ENCODE results near the gene OR1K1. TPM values are rescaled to one million over a fixed set of nuclear protein-coding genes. Genes with fewer than 3 reads are reported as not detected.
"Not testable (repeated sequence)": the region's sequence is repeated elsewhere in the genome, so short reads cannot be mapped to it uniquely, and the experiment has no call there.

OR1K1 gene
- total and polyA plus RNA-seq, 10 of the 15 experiments (the other 5 are each of a cell fraction or from before 2014, with no cell fraction given): not detected

DNA sequence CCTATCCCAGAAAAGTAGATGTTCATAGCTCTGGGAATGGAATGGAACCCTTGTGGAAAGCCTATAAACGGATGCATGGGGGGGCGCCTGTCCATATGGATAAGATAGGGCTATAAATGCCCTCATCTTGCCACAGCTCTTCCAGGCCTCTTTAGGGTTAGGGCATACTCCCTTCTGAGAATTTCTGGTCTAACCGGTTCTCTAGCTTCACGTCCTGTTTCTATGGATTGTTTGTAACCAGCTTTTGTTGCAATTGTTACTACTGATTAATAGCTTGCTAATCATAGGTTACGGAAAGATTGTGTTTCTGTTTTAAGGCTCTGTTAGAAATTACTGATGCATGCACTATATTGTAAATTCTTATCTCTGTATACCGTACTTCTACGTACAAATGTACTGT, 9.3 kb downstream of the OR1K1 start:
- H3K9ac ChIP-seq (ENCODE audit: control insufficient read depth, insufficient read depth, low read length); in situ Hi-C loops (cut with MboI); H3K9me3 ChIP-seq (replicated peaks; ENCODE audit: control insufficient read depth, insufficient read depth, low read length); intact Hi-C loops (cut with micrococcal nuclease; ENCODE audit: unreplicated experiment); DNase-seq (ENCODE audit: low read depth, low spot score); H3K27me3 ChIP-seq (replicated peaks in 1 of 2; ENCODE audit: control insufficient read depth in 2 of 2, insufficient read depth in 2 of 2, low read length in 1 of 2); H3K79me2 ChIP-seq (ENCODE audit: control insufficient read depth, insufficient read depth, low read length); H4K20me1 ChIP-seq (ENCODE audit: control insufficient read depth, insufficient read depth); H3K4me2 ChIP-seq (ENCODE audit: control insufficient read depth, insufficient read depth); H3K4me3 ChIP-seq; H3K4me1 ChIP-seq (ENCODE audit: control insufficient read depth, insufficient read depth, low read length); POLR2A ChIA-PET; FAIRE-seq; BruUV-seq (replicated peaks); H3K27ac ChIP-seq (ENCODE audit: control insufficient read depth, insufficient read depth); H3K36me3 ChIP-seq (ENCODE audit: control insufficient read depth in 2 of 2, insufficient read depth in 2 of 2, low read length in 1 of 2); H2AFZ ChIP-seq (ENCODE audit: control insufficient read depth, low read depth, low read length); ATAC-seq: not testable (repeated sequence)
- ChIA-PET RAD21 (ENCODE audit: unreplicated experiment) (interaction anchor here (1.4 kb wide), 1 partner anchor 345 kb away, joined by 5 read pairs; no protein-coding TSS in a partner anchor), CTCF (interaction anchor here (0.6 to 5.4 kb wide), 11 partner anchors 18 to 1263 kb away, joined by 3 to 81 read pairs (median 5); no protein-coding TSS in a partner anchor), SMC1A (ENCODE audit: uncharacterized antibody, unreplicated experiment) (interaction anchor here (1.1 to 6.3 kb wide), 6 partner anchors 12 to 710 kb away, joined by 3 to 63 read pairs (median 6); no protein-coding TSS in a partner anchor)
- WGBS (ENCODE audit: insufficient coverage, insufficient replicate concordance, low lambda C conversion rate, missing lambda C conversion rate): 70% methylated on average over 7 of the region's 7 CpGs

DNA sequence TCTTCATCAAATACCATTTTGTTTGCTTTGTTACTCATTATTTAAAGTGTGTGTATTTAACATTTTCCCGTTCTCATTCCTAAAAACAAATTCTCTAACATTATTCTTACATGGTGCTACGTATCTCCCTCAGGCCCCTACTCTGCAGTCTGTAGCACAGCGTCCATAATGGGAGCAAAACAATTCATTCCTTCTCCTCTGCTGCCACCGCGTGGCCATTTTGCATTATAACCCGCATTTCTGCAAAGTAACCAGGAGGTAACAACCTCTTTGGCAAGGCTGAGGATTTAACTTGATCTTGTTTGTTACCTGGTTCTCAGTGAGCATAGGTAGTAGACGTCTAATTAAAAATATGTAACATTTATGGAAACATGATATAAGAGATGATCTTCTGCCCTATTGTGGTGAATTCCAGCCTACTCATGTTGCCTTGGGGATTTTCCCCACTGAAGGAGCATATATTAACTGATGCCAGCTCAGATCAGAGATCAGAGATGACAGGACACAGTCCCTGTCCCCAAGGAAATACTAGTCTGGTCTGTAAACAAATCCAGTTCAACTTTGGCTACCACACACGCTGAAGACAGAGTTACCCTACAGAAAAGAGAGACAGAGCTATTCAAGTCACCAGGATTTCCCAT, 10.5 kb downstream of the OR1K1 start:
- BruUV-seq (replicated peaks): no TSS peak
- intact Hi-C loops (cut with micrococcal nuclease; ENCODE audit: unreplicated experiment): loop anchor here (1.0 to 2.0 kb wide), 5 partner anchors 311 to 712 kb away; no protein-coding TSS in a partner anchor
- H3K4me2 ChIP-seq (ENCODE audit: control insufficient read depth, insufficient read depth): no peak overlapping the region
- no peak overlapping the region for H3K27ac ChIP-seq (ENCODE audit: control insufficient read depth, insufficient read depth)
- H3K4me3 ChIP-seq: no peak overlapping the region
- no peak overlapping the region for H2AFZ ChIP-seq (ENCODE audit: control insufficient read depth, low read depth, low read length)
- H3K9me3 ChIP-seq (replicated peaks; ENCODE audit: control insufficient read depth, insufficient read depth, low read length): no peaks in the 10 kb centered on the region
- no peaks in the 10 kb centered on the region for H3K79me2 ChIP-seq (ENCODE audit: control insufficient read depth, insufficient read depth, low read length)
- no peaks in the 10 kb centered on the region for H3K36me3 ChIP-seq (ENCODE audit: control insufficient read depth in 2 of 2, insufficient read depth in 2 of 2, low read length in 1 of 2)
- ATAC-seq: peak; percentile 96
- no peak overlapping the region for H3K9ac ChIP-seq (ENCODE audit: control insufficient read depth, insufficient read depth, low read length)
- 2% methylated on average over 8 of the region's 8 CpGs for WGBS (ENCODE audit: insufficient coverage, insufficient replicate concordance, low lambda C conversion rate, missing lambda C conversion rate)
- peak; percentile 96 for FAIRE-seq
- no peaks in the 10 kb centered on the region for H3K4me1 ChIP-seq (ENCODE audit: control insufficient read depth, insufficient read depth, low read length)
- peak; percentile 43 for DNase-seq (ENCODE audit: low read depth, low spot score)
- CTCF ChIA-PET: interaction anchor here (0.6 to 5.4 kb wide), 13 partner anchors 10 to 712 kb away, joined by 3 to 81 read pairs (median 7); no protein-coding TSS in a partner anchor
- SMC1A ChIA-PET (ENCODE audit: uncharacterized antibody, unreplicated experiment): interaction anchor here (0.7 to 6.3 kb wide), 8 partner anchors 8 to 716 kb away, joined by 3 to 63 read pairs (median 4); no protein-coding TSS in a partner anchor
- in situ Hi-C loops (cut with MboI): loop anchor here (5.0 to 10.0 kb wide), 3 partner anchors 348 to 716 kb away; partner anchors contain the start of gene TTLL11
- H3K27me3 ChIP-seq (replicated peaks in 1 of 2; ENCODE audit: control insufficient read depth in 2 of 2, insufficient read depth in 2 of 2, low read length in 1 of 2): no peaks in the 10 kb centered on the region
- RAD21 ChIA-PET (ENCODE audit: unreplicated experiment): interaction anchor here (0.7 to 1.6 kb wide), 7 partner anchors 8 to 685 kb away, joined by 3 to 10 read pairs (median 4); no protein-coding TSS in a partner anchor
- POLR2A ChIA-PET: no interaction called here
- H4K20me1 ChIP-seq (ENCODE audit: control insufficient read depth, insufficient read depth): no peaks in the 10 kb centered on the region
- TF ChIP-seq POU2F2 (IDR thresholded peaks at IDR 0.05; ENCODE audit: borderline replicate concordance, low read depth, low read length) (peak; percentile 33; the same call in 1 of the 3 replicates), CREB1 (IDR thresholded peaks at IDR 0.05; ENCODE audit: low read depth) (no peak), RUNX3 (IDR thresholded peaks at IDR 0.05; ENCODE audit: low read length) (0 out of 2 replicates have a peak, but pooled peaks have one; percentile 26), CHD4 (IDR thresholded peaks at IDR 0.05) (no peak), YY1 (IDR thresholded peaks at IDR 0.05; ENCODE audit: low read depth, low read length) (peak; percentile 90), SMAD1 (IDR thresholded peaks at IDR 0.05; ENCODE audit: low read depth, partially characterized antibody) (no peak), KLF5 (IDR thresholded peaks at IDR 0.05; ENCODE audit: partially characterized antibody) (no peak), RAD51 (IDR thresholded peaks at IDR 0.05) (no peak), SUPT20H (IDR thresholded peaks at IDR 0.05; ENCODE audit: borderline replicate concordance, control insufficient read depth, low read depth, low read length) (no peak), GABPA (IDR thresholded peaks at IDR 0.05; ENCODE audit: low read depth) (no peak), SMARCA5 (IDR thresholded peaks at IDR 0.05) (no peak)
- TF ChIP-seq, protein P1, sequence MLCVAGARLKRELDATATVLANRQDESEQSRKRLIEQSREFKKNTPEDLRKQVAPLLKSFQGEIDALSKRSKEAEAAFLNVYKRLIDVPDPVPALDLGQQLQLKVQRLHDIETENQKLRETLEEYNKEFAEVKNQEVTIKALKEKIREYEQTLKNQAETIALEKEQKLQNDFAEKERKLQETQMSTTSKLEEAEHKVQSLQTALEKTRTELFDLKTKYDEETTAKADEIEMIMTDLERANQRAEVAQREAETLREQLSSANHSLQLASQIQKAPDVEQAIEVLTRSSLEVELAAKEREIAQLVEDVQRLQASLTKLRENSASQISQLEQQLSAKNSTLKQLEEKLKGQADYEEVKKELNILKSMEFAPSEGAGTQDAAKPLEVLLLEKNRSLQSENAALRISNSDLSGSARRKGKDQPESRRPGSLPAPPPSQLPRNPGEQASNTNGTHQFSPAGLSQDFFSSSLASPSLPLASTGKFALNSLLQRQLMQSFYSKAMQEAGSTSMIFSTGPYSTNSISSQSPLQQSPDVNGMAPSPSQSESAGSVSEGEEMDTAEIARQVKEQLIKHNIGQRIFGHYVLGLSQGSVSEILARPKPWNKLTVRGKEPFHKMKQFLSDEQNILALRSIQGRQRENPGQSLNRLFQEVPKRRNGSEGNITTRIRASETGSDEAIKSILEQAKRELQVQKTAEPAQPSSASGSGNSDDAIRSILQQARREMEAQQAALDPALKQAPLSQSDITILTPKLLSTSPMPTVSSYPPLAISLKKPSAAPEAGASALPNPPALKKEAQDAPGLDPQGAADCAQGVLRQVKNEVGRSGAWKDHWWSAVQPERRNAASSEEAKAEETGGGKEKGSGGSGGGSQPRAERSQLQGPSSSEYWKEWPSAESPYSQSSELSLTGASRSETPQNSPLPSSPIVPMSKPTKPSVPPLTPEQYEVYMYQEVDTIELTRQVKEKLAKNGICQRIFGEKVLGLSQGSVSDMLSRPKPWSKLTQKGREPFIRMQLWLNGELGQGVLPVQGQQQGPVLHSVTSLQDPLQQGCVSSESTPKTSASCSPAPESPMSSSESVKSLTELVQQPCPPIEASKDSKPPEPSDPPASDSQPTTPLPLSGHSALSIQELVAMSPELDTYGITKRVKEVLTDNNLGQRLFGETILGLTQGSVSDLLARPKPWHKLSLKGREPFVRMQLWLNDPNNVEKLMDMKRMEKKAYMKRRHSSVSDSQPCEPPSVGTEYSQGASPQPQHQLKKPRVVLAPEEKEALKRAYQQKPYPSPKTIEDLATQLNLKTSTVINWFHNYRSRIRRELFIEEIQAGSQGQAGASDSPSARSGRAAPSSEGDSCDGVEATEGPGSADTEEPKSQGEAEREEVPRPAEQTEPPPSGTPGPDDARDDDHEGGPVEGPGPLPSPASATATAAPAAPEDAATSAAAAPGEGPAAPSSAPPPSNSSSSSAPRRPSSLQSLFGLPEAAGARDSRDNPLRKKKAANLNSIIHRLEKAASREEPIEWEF (IDR thresholded peaks at IDR 0.05; ENCODE audit: insufficient replicate concordance, low read depth, low read length): no peak

Measured in GM12878 (cell line).